IPS-20b (cell line): ENCODE data around the gene STAT2.

ENCODE experiments used
- H3K27ac ChIP-seq: one replicate; pipeline ENCODE4 v1.5.1; 2013; ENCODE audit warnings: low read length
- H3K27me3 ChIP-seq: 2 replicates; pipeline ENCODE4 v1.6.1; 2013; ENCODE audit warnings: mild to moderate bottlenecking, low read length, inconsistent platforms; ENCODE audit not compliant: insufficient read depth
- H3K36me3 ChIP-seq: 2 replicates; pipeline ENCODE4 v1.6.1; 2013; ENCODE audit warnings: low read depth, mild to moderate bottlenecking, inconsistent platforms, low read length, moderate library complexity; ENCODE audit not compliant: insufficient read depth
- H3K4me1 ChIP-seq: 2 replicates; pipeline ENCODE4 v1.6.1; 2013; ENCODE audit warnings: mild to moderate bottlenecking, control low read depth, inconsistent platforms, low read length, moderate library complexity; ENCODE audit not compliant: insufficient read depth
- H3K4me3 ChIP-seq: 2 replicates; pipeline ENCODE4 v1.5.1; 2013; ENCODE audit warnings: mild to moderate bottlenecking, low read length, inconsistent platforms
- H3K9ac ChIP-seq: 2 replicates; pipeline ENCODE4 v1.6.1; 2013; ENCODE audit warnings: low read depth, mild to moderate bottlenecking, inconsistent platforms, low read length, moderate library complexity
- H3K9me3 ChIP-seq: 2 replicates; pipeline ENCODE4 v1.6.1; 2013; ENCODE audit warnings: mild to moderate bottlenecking, low read depth, low read length, inconsistent platforms; ENCODE audit not compliant: insufficient read depth

STAT2 gene

GRCh38 chr12:56298828-56299227, 61.1 kb downstream of the STAT2 start:
- Histone ChIP-seq H3K4me3 (peak overlapping the region; percentile 94), H3K9me3 (no peaks in the 10 kb centered on the region), H3K9ac (peak overlapping the region; percentile 89), H3K4me1 (no peaks in the 10 kb centered on the region), H3K27me3 (no peaks in the 10 kb centered on the region), H3K27ac (no peak overlapping the region), H3K36me3 (peaks cover 34% of the 10 kb centered on the region)

DNA sequence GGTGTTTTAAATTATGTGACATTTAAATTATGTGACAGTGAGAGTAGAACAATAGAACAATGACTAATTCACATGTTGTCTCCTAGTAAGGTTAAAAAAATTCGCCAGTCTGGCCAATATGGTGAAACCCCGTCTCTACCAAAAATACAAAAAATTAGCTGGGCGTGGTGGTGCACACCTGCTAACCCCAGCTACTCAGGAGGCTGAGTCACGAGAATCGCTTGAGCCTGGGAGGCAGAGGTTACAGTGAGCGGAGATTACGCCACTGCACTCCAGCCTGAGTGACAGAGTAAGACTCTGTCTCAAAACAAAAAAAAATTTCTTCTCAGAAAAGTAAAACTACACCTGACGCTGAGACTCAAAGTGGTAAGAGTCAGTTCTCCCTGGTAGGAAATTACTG, 62.5 kb downstream of the STAT2 start:
- no peaks in the 10 kb centered on the region for H3K27me3 ChIP-seq
- H3K36me3 ChIP-seq, result peaks cover 37% of the 10 kb centered on the region
- no peak overlapping the region for H3K4me3 ChIP-seq
- no peak overlapping the region for H3K9ac ChIP-seq
- no peak overlapping the region for H3K27ac ChIP-seq
- H3K9me3 ChIP-seq, result no peaks in the 10 kb centered on the region
- no peaks in the 10 kb centered on the region for H3K4me1 ChIP-seq

DNA sequence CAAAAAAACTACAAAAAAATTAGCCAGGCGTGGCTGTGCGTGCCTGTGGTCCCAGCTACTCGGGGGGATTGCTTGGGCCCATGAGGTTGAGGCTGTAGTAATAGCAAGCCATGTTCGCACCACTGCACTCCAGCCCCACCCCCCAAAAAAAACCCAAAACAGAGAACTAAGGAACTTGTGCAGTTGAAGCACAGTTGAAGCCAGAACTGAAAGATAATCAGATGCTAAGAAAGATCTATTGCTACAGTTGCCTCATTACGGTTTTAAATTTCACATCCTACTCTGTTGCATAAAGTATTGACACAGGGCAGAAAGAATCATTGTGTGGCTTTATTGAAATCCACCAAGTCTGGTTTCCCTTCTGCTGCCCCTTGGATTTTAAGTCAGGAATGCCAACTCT, 63.6 kb downstream of the STAT2 start:
- H3K27me3 ChIP-seq, result no peaks in the 10 kb centered on the region
- no peak overlapping the region for H3K9ac ChIP-seq
- no peak overlapping the region for H3K4me3 ChIP-seq
- no peaks in the 10 kb centered on the region for H3K4me1 ChIP-seq
- no peaks in the 10 kb centered on the region for H3K9me3 ChIP-seq
- H3K36me3 ChIP-seq, result peaks cover 36% of the 10 kb centered on the region
- no peak overlapping the region for H3K27ac ChIP-seq

DNA sequence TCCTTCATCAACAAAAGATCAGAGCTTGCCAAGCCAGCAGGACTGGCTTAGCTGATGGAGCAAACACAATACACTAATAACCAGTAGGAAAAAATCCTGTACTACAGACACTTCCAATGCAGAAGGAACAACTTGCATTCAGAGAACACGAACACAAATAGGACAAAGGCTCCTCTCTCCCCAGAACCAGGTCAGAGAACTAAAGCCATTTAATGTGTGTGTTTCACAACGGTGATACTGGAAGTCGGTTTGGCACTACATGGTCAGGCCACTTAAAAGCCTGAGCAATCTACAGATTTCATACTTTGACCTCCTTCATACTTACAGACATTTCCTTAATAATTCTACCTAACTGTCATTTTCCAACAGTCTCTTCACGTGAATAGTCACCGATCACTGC, 66.1 kb downstream of the STAT2 start:
- Histone ChIP-seq H3K4me3 (no peak overlapping the region), H3K27ac (no peak overlapping the region), H3K4me1 (no peaks in the 10 kb centered on the region), H3K9me3 (no peaks in the 10 kb centered on the region), H3K27me3 (no peaks in the 10 kb centered on the region), H3K36me3 (peaks cover 50% of the 10 kb centered on the region), H3K9ac (no peak overlapping the region)
